Common myeloid progenitor, CD34-positive (primary cell): Measurements from ENCODE around the gene APBB2.

Experiments
- CTCF ChIA-PET: fragments of 350-600 bp; sonication (Branson Sonifier 250); formaldehyde crosslinking; loops from one replicate; lab custom pipeline; 2021; ENCODE audit warnings: antibody characterized with exemption; lab: Charles Lee
- POLR2A ChIA-PET: fragments of 350-600 bp; sonication (Branson Sonifier 250); formaldehyde crosslinking; loops from one replicate; lab custom pipeline; 2021; ENCODE audit warnings: antibody characterized with exemption; lab: Charles Lee
- DNase-seq, 3 donors: peaks; one replicate each; pipeline versions ENCODE4 v3.0.0 to v3.0.0-alpha.2; 2013
- H3K27ac ChIP-seq, 2 experiments: 1 replicate in 1 of 2; 2 replicates in 1 of 2; pipeline ENCODE4 v1.7.0; 2013; ENCODE audit warnings: inconsistent platforms in 2 of 2, low read length in 2 of 2, mild to moderate bottlenecking in 2 of 2, low read depth in 1 of 2, moderate library complexity in 1 of 2; ENCODE audit not compliant: severe bottlenecking in 2 of 2, insufficient read depth in 1 of 2, poor library complexity in 1 of 2
- H3K27me3 ChIP-seq, 5 experiments: replicated peaks in 2 of 5; 1 replicate in 3 of 5; 2 replicates in 2 of 5; pipeline versions ENCODE4 v1.6.1 to v1.7.0; 2013; ENCODE audit warnings: low read length in 4 of 5, mild to moderate bottlenecking in 2 of 5, moderate library complexity in 2 of 5, inconsistent platforms in 1 of 5; ENCODE audit not compliant: insufficient read depth in 5 of 5, control insufficient read depth in 4 of 5
- H3K36me3 ChIP-seq, 4 experiments: 1 replicate in 2 of 4; 2 replicates in 2 of 4; pipeline versions ENCODE4 v1.6.1 to v1.7.0; 2013; ENCODE audit warnings: low read length in 3 of 4, control low read depth in 1 of 4, mild to moderate bottlenecking in 1 of 4; ENCODE audit not compliant: control insufficient read depth in 4 of 4, insufficient read depth in 4 of 4
- H3K4me1 ChIP-seq, 4 experiments: 1 replicate in 3 of 4; 2 replicates in 1 of 4; pipeline versions ENCODE4 v1.6.1 to v1.7.1; 2013; ENCODE audit warnings: low read length in 3 of 4, mild to moderate bottlenecking in 3 of 4, control low read depth in 1 of 4, inconsistent platforms in 1 of 4, moderate library complexity in 1 of 4; ENCODE audit not compliant: control insufficient read depth in 4 of 4, insufficient read depth in 4 of 4; ENCODE audit errors: control extremely low read depth in 1 of 4
- H3K4me3 ChIP-seq, 7 experiments: 1 replicate in 4 of 7; 2 replicates in 3 of 7; pipeline versions ENCODE4 v1.5.1 to v1.7.0; 2013; ENCODE audit warnings: mild to moderate bottlenecking in 7 of 7, low read length in 6 of 7, moderate library complexity in 6 of 7, inconsistent platforms in 2 of 7, low read depth in 2 of 7, control low read depth in 1 of 7; ENCODE audit not compliant: insufficient read depth in 4 of 7, control insufficient read depth in 1 of 7; ENCODE audit errors: extremely low read depth in 1 of 7
- H3K9me3 ChIP-seq, 5 experiments: 1 replicate in 4 of 5; 2 replicates in 1 of 5; pipeline versions ENCODE4 v1.6.1 to v1.7.1; 2013; ENCODE audit warnings: low read length in 4 of 5, mild to moderate bottlenecking in 2 of 5, inconsistent platforms in 1 of 5, low read depth in 1 of 5, moderate library complexity in 1 of 5; ENCODE audit not compliant: control insufficient read depth in 4 of 5, insufficient read depth in 2 of 5; ENCODE audit errors: control extremely low read depth in 1 of 5
- WGBS: methylation state at CpG from one replicate; pipeline ENCODE4 v1.1.5; 2013; ENCODE audit not compliant: insufficient coverage; 5-methylcytosine and 5-hydroxymethylcytosine counted together

APBB2 gene

DNA sequence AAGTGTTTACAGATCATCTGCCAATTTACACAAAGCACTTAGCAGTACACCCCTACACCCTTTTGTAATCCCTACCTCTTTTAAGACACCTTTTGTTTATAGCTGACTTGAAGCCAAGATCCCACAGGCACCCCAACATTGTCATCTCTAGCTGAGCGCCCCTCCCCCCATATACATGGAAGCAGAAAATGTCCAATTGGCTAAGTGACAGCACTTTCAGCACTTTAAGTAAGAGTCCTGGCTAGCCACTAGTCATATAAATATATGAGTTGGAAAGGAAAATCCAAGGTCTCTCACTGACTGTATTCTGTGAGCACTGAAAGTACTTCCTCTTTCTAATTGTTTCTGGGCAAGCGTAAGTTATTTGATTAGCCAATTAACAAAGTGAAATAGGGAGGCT lies 356.4 kb downstream of the APBB2 start:
- peaks cover 2 to 14% (median 5%) of the 10 kb centered on the region in 5 experiments for H3K27me3 ChIP-seq
- H3K4me3 ChIP-seq: no peak overlapping the region
- no peak overlapping the region for H3K27ac ChIP-seq
- DNase-seq: peak in 2 of 3 donors; percentile 58 to 70
- no peaks in the 10 kb centered on the region for H3K36me3 ChIP-seq
- CTCF ChIA-PET: interaction anchor here (1.2 to 4.9 kb wide), 3 partner anchors 10 to 20 kb away, joined by 3 to 30 read pairs (median 3); no protein-coding TSS in a partner anchor
- 14% methylated on average over 1 of the region's 2 CpGs for WGBS
- POLR2A ChIA-PET: no interaction called here
- H3K9me3 ChIP-seq: no peaks in the 10 kb centered on the region
- peaks cover 3 to 14% (median 10%) of the 10 kb centered on the region in 4 experiments for H3K4me1 ChIP-seq

DNA sequence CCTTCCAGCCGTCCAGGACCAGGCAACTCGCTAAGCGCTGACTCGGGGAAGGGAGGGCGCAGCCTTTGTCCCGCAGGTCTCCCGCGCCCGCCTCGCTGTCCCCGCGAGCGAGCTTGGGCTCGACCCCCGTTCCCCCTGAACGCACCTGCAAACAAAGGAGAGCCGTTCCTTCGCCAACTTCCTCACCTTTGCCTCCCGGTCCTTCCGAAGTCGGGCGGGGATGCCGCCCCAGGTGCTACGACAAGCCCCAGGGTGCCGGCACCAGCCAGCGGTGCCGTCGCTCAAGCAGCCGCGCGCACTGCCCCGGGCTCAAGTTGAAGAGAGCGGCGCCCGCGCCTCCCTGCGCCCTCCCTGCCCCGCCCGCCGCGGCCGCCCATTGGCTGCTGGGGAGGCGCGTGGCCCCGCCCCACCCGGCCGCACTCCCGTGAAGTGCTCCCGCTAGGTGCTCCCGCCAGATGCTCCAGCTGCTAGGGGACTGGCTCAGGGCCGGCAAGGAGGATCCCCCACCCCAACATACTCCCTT lies 357.4 kb downstream of the APBB2 start:
- peak; percentile 55 to 68 (median 56) for DNase-seq
- CTCF ChIA-PET: interaction anchor here (1.2 to 4.9 kb wide), 2 partner anchors 17 to 19 kb away, joined by 3 to 30 read pairs; no protein-coding TSS in a partner anchor
- Histone ChIP-seq H3K9me3 (no peaks in the 10 kb centered on the region), H3K4me3 (peak overlapping the region; percentile 13 to 81 (median 66)), H3K27me3 (peaks cover 2 to 14% (median 5%) of the 10 kb centered on the region in 5 experiments), H3K27ac (no peak overlapping the region), H3K36me3 (no peaks in the 10 kb centered on the region), H3K4me1 (peaks cover 3 to 14% (median 10%) of the 10 kb centered on the region in 4 experiments)
- POLR2A ChIA-PET: no interaction called here
- WGBS: 0% methylated on average over 33 of the region's 51 CpGs

DNA sequence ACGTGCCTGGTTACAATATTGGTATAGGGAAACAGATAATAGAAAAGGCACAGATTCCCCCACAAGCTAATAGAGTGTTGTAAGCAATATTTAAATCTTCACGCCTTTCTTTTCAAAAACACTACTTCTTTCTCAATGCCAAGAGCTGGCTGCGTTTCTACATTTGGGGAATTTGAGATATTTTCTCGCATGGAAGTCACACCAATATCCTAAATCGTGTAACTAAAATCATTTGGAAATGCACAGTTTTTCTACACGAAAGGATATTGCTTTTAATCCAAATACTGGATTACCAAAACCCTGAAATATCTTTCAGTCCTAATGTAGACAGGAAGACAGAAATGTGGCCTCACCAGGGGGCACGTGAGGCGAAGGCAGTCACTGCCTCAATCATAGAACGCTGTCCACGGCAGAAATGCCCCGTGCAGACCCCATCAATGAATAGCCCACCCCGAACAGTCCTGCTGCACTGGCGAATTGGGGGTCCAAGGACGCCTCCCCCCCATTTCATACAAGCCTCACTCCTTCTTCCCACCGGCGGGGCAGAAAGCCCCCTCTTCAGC lies 358.0 kb downstream of the APBB2 start:
- Histone ChIP-seq H3K36me3 (no peaks in the 10 kb centered on the region), H3K4me3 (peak overlapping the region in 6 of 7 experiments; percentile 53 to 81 (median 68)), H3K9me3 (no peaks in the 10 kb centered on the region), H3K27ac (no peak overlapping the region), H3K4me1 (peaks cover 3 to 14% (median 10%) of the 10 kb centered on the region in 4 experiments), H3K27me3 (peaks cover 2 to 14% (median 5%) of the 10 kb centered on the region in 5 experiments)
- POLR2A ChIA-PET: no interaction called here
- CTCF ChIA-PET: interaction anchor here (1.2 to 4.9 kb wide), 2 partner anchors 16 to 19 kb away, joined by 3 to 30 read pairs; no protein-coding TSS in a partner anchor
- 25% methylated on average over 13 of the region's 16 CpGs for WGBS
- peak in 1 of 3 donors; percentile 10 for DNase-seq

DNA sequence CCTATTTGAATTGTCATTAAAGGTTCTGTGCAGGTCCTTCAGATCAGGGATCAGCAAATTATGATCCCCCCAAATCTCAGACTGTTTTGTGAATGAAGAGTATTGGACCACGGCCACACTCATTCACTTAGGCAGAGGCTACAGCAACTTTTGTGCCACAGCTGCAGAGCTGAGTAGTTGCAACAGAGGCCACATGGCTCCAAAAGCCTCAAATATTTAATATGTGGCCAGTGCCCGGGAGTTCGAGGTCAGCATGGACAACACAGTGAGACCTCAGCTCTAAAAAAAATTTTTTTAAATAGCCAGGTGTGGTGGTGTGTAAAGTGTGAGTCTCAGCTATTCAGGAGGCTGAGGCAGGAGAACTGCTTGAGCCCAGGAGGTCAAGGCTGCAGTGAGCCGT lies 363.8 kb downstream of the APBB2 start:
- no peak for DNase-seq
- POLR2A ChIA-PET: no interaction called here
- no peaks in the 10 kb centered on the region for H3K9me3 ChIP-seq
- H3K4me3 ChIP-seq: no peak overlapping the region
- H3K36me3 ChIP-seq: no peaks in the 10 kb centered on the region
- no peaks in the 10 kb centered on the region for H3K4me1 ChIP-seq
- 86% methylated on average over 2 of the region's 4 CpGs for WGBS
- peaks cover 0 to 4% (median 0%) of the 10 kb centered on the region in 5 experiments for H3K27me3 ChIP-seq
- CTCF ChIA-PET: interaction anchor here (4.0 kb wide), 1 partner anchor 9 kb away, joined by 12 read pairs; no protein-coding TSS in a partner anchor
- no peak overlapping the region for H3K27ac ChIP-seq

DNA sequence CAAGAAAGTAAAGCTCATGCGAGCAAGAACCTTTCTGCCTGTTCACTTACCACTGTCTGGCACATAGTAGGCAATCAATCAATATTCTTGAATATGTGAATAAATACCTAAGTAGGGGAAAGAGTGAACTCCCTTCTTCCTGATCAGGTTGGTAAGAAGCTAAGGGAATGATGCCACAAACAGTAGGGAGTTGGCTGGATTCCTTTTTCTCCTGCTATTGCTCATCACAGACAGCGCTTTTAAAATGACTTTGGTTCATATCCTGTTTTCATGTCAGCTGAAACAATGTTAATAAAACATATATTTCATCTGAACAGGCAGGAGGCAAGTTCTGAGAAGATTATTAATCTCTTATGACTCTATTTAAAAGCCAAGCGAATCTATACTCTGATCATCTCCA lies 365.4 kb downstream of the APBB2 start:
- ChIA-PET POLR2A (no interaction called here), CTCF (interaction anchor here (1.1 to 4.0 kb wide), 4 partner anchors 7 to 53 kb away, joined by 3 to 12 read pairs (median 4); no protein-coding TSS in a partner anchor)
- no peak for DNase-seq
- Histone ChIP-seq H3K9me3 (no peaks in the 10 kb centered on the region), H3K27ac (no peak overlapping the region), H3K27me3 (no peaks in the 10 kb centered on the region), H3K4me3 (no peak overlapping the region), H3K4me1 (no peaks in the 10 kb centered on the region), H3K36me3 (no peaks in the 10 kb centered on the region)
- no CpG with 5 or more reads among the region's 3 CpGs for WGBS

DNA sequence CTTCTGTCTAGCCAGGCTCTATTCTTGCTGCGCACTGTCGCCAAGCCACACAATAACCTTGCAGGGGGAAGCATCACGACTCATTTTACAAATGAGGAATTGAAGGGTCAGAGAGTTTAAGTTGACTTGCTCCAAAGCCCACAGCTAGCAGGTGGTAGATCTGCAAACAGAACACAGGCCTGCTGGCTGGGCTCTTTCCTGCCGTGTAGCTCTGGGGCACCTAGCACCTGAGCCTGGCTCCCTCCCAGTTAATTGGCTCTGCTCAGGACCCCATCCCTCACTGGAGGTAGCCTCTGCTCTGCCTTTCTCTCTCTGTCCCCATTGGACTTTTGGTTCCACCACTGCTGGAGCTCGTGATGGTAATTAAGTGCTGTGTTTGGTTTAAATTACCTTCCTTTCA lies 366.1 kb downstream of the APBB2 start:
- ChIA-PET CTCF (interaction anchor here (0.6 to 1.1 kb wide), 4 partner anchors 40 to 839 kb away, joined by 3 to 4 read pairs (median 3); no protein-coding TSS in a partner anchor), POLR2A (no interaction called here)
- Histone ChIP-seq H3K36me3 (no peaks in the 10 kb centered on the region), H3K4me3 (no peak overlapping the region), H3K9me3 (no peaks in the 10 kb centered on the region), H3K27ac (no peak overlapping the region), H3K4me1 (no peaks in the 10 kb centered on the region), H3K27me3 (no peaks in the 10 kb centered on the region)
- DNase-seq: no peak
- WGBS: 91% methylated on average over 4 of the region's 5 CpGs

DNA sequence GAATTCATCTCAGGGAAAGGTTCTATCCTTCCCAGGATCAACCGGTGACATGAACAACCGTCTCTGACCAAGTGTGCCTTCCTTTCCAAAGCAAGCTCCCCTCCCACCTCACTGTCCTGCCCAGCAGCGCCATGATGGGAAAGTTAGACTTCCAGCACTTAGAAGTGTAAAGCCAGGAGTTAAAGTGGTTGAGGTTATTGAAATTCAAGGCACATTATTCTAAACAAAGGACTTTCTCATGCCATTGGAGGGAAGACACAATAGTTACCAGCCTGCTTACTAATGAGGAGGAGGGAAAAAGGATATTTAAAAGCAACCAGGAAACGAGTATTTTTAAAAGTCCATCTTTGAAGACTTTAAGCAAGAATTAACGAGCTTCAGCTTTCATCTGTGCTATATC lies 367.8 kb downstream of the APBB2 start:
- 87% methylated on average over 3 of the region's 5 CpGs for WGBS
- ChIA-PET POLR2A (no interaction called here), CTCF (interaction anchor here (0.8 to 1.2 kb wide), 3 partner anchors 62 to 80 kb away, joined by 3 to 4 read pairs (median 3); no protein-coding TSS in a partner anchor)
- Histone ChIP-seq H3K4me1 (no peaks in the 10 kb centered on the region), H3K27me3 (no peaks in the 10 kb centered on the region), H3K9me3 (no peaks in the 10 kb centered on the region), H3K36me3 (no peaks in the 10 kb centered on the region), H3K4me3 (no peak overlapping the region), H3K27ac (no peak overlapping the region)
- DNase-seq: no peak
